Fibroblast of gingiva (primary cell): ENCODE results near the gene LRCH3.

Experiments
- DNase-seq: peaks from one replicate; pipeline ENCODE4 v3.0.0-alpha.2; 2011; ENCODE audit warnings: low read depth

Gene LRCH3

GRCh38 chr3:197936819-197937384, 145.8 kb downstream of the LRCH3 start:
- no peak for DNase-seq
